ENCODE measurements around the gene TXNDC5. TPM values are rescaled to one million over a fixed set of nuclear protein-coding genes. Genes with fewer than 3 reads are reported as not detected.
A peak's percentile ranks its signal among the peaks of the same experiment; 100 is the strongest.
"Not testable (repeated sequence)": the region's sequence is repeated elsewhere in the genome, so short reads cannot be mapped to it uniquely, and the experiment has no call there.

The TXNDC5 gene
- total RNA-seq, 2 donors from 2014 or later = 123 to 128 TPM

DNA sequence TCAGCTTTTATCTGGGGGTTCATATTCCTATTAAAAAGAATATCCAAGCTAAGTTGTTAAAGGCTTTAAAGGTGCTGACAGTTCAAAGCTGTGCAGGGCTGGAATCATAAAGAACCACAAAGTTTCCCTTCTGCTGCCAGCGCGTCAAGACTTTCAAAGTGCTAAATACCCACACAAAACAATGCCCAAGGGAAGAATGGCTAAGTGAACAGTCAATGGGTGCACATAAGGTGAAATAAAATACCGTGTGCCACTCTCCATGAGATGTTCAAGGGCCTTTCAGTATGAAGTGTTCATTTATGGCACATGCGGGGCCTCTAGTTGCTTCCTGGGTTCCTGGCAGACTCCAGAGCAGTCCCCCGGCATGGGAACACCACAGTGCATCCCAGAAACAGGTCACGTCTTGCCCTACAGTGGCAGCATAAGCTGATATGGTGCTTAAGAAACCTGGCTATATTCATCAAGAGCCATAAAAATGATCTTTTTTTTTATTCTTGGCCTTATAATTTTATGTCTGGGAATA lies 14.1 kb downstream of the TXNDC5 start:
- TF ChIP-seq POLR2AphosphoS5 (IDR thresholded peaks at IDR 0.05) (no peak), POLR2A (IDR thresholded peaks at IDR 0.05) (no peak)
- TF ChIP-seq, protein P1, sequence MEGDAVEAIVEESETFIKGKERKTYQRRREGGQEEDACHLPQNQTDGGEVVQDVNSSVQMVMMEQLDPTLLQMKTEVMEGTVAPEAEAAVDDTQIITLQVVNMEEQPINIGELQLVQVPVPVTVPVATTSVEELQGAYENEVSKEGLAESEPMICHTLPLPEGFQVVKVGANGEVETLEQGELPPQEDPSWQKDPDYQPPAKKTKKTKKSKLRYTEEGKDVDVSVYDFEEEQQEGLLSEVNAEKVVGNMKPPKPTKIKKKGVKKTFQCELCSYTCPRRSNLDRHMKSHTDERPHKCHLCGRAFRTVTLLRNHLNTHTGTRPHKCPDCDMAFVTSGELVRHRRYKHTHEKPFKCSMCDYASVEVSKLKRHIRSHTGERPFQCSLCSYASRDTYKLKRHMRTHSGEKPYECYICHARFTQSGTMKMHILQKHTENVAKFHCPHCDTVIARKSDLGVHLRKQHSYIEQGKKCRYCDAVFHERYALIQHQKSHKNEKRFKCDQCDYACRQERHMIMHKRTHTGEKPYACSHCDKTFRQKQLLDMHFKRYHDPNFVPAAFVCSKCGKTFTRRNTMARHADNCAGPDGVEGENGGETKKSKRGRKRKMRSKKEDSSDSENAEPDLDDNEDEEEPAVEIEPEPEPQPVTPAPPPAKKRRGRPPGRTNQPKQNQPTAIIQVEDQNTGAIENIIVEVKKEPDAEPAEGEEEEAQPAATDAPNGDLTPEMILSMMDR (IDR thresholded peaks at IDR 0.05) = no peak
- Histone ChIP-seq H3K27ac (no peak overlapping the region), H3K4me3 (no peak overlapping the region), H3K27me3 (replicated peaks; ENCODE audit: insufficient read depth) (no peaks in the 10 kb centered on the region), H3K4me1 (replicated peaks) (no peaks in the 10 kb centered on the region), H3K9me3 (no peaks in the 10 kb centered on the region), H3K36me3 (no peaks in the 10 kb centered on the region)
- WGBS = 91% methylated on average over 6 of the region's 6 CpGs
- intact Hi-C loops (cut with DNase I) = no loop called here
- DNase-seq (ENCODE audit: low spot score) = no peak

DNA sequence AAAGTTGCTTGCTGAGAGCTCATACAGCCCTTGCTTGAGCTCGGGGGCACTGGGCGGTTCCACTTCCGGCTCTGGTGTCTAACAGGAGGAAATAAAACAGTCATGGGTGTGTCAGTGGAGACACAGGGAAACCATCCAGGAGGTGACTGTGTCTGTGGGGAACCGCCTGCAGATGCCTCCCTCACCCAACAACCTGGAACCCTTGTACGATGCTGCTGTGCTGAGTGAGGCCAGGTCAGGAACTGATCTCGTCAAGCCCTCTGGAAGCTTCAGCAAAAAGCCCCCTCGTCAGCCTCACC lies 15.5 kb downstream of the TXNDC5 start:
- Histone ChIP-seq H3K36me3 (peaks cover 0 to 4% of the 10 kb centered on the region in 2 donors), H3K9me3 (no peaks in the 10 kb centered on the region), H3K4me3 (no peak overlapping the region), H3K4me1 (replicated peaks) (no peaks in the 10 kb centered on the region), H3K27ac (no peak overlapping the region), H3K27me3 (replicated peaks; ENCODE audit: insufficient read depth) (no peaks in the 10 kb centered on the region)
- DNase-seq (ENCODE audit: low spot score) = no peak
- intact Hi-C loops (cut with DNase I) = no loop called here
- no peak for TF ChIP-seq POLR2A (IDR thresholded peaks at IDR 0.05)
- WGBS = 78% methylated on average over 7 of the region's 7 CpGs

DNA sequence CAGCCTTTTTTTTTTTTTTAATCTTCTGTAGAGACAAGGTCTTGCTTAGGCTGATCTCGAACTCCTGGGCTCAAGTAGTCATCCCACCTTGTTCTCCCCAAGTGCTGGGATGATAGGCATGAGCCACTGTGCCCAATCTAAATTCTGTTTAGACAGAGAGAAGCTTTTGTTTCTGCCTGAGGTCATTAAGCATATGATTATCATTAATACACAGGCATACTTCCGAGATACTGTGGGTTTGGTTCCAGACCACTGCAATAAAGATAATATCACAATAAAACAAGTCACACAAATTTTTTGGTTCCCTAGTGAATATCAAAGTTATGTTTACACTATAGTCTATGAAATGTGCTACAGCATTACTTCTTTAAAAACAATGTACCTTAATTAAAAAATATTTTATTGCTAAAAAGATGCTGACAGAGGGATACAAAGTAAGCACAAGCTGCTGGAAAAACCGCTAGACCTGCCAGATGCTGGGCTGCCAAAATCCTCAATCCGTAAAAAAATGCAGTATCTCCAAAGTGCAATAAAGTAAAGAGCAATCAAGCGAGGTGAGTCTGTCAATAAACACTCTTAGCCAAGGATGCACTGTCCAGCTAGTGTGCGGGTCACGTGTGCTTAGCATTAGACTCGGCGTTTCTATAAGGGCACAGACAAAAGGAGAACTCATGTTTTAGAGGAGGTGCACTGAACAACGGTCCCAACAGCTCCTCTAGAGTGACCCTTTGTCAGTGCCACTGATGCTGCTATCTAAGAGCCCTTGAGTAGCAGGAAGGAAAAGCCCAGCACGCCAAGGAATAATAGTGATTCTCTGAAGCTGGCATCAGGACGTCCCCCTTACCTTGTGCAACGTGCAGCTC lies 16.1 kb downstream of the TXNDC5 start:
- WGBS = 43% methylated on average over 13 of the region's 13 CpGs
- TF ChIP-seq, protein P1 (IDR thresholded peaks at IDR 0.05) = no peak
- TF ChIP-seq POLR2AphosphoS5 (IDR thresholded peaks at IDR 0.05) = peak; percentile 18
- intact Hi-C loops (cut with DNase I) = no loop called here
- Histone ChIP-seq H3K27me3 (replicated peaks; ENCODE audit: insufficient read depth) (no peaks in the 10 kb centered on the region), H3K27ac (no peak overlapping the region), H3K4me1 (replicated peaks) (no peaks in the 10 kb centered on the region), H3K9me3 (no peaks in the 10 kb centered on the region), H3K36me3 (peaks cover 0 to 4% of the 10 kb centered on the region in 2 donors), H3K4me3 (no peak overlapping the region)
- no peak for DNase-seq (ENCODE audit: low spot score)

DNA sequence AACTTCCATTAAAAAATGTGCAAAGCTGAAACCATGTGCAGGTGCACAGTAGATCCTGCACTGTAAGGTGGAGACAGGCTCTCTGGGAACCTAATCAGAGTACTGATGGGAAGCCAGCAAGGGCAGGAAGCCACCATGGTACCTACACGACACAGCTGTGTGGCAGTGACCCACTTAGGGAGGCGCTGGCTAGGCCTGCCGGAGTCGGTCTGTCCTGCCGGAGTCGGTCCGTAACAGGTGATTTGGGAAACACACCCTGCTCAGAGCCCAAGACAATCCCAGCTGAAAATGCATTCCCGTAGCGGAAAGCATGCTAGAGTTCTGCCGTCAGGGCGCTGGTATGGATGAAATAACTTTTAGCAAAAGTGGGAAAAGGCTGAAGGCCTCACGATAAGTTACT lies 17.2 kb downstream of the TXNDC5 start:
- Histone ChIP-seq H3K27me3 (replicated peaks; ENCODE audit: insufficient read depth) (no peaks in the 10 kb centered on the region), H3K36me3 (peaks cover 0 to 7% of the 10 kb centered on the region in 2 donors), H3K4me1 (replicated peaks) (no peaks in the 10 kb centered on the region), H3K27ac (no peak overlapping the region), H3K4me3 (no peak overlapping the region), H3K9me3 (no peaks in the 10 kb centered on the region)
- DNase-seq (ENCODE audit: low spot score) = no peak
- intact Hi-C loops (cut with DNase I) = no loop called here
- 91% methylated on average over 12 of the region's 12 CpGs for WGBS
- TF ChIP-seq POLR2AphosphoS5 (IDR thresholded peaks at IDR 0.05) (no peak), POLR2A (IDR thresholded peaks at IDR 0.05) (no peak)
- TF ChIP-seq, protein P1 (IDR thresholded peaks at IDR 0.05) = no peak

- H3K27ac ChIP-seq; H3K4me3 ChIP-seq; H3K4me1 ChIP-seq (replicated peaks); H3K27me3 ChIP-seq (replicated peaks; ENCODE audit: insufficient read depth); DNase-seq (ENCODE audit: low spot score); H3K9me3 ChIP-seq; intact Hi-C loops (cut with DNase I): not testable (repeated sequence)
- H3K36me3 ChIP-seq = peaks cover 0 to 12% of the 10 kb centered on the region in 2 donors
- WGBS = 94% methylated on average over 4 of the region's 4 CpGs
Observed at GRCh38 chr6:7892367-7892766, 18.2 kb downstream of the TXNDC5 start.

Measured in prostate gland (tissue), 2 donors.